Measurements from ENCODE around the gene TMEM200B. TPM values are rescaled to one million over a fixed set of nuclear protein-coding genes. Genes with fewer than 3 reads are reported as not detected.
"Not testable (repeated sequence)": the region's sequence is repeated elsewhere in the genome, so short reads cannot be mapped to it uniquely, and the experiment has no call there.

TMEM200B gene
- polyA plus RNA-seq (ENCODE audit: insufficient read length in 12 of 12) = 10 to 100 TPM in 2 of 12 donors, 1 to 10 TPM in 9, not detected in 1; 4.4 to 11.1 (median 6.7) TPM
- long read RNA-seq, donor 1, partial matches to known transcripts = 0 of 2 reads
- long read RNA-seq, donor 1, other reads (novel, unspliced or antisense) = 0 of 2 reads
- long read RNA-seq, donor 2 = 0 reads
- long read RNA-seq, donor 3 = 0 reads
- long read RNA-seq, donor 4, partial matches to known transcripts = 0 of 1 reads
- long read RNA-seq, donor 4, other reads (novel, unspliced or antisense) = 0 of 1 reads
- long read RNA-seq, donor 5, partial matches to known transcripts = 0 of 3 reads
- long read RNA-seq, donor 5, other reads (novel, unspliced or antisense) = 0 of 3 reads
- long read RNA-seq, donor 6, partial matches to known transcripts = 0 of 4 reads
- long read RNA-seq, donor 6, other reads (novel, unspliced or antisense) = 0 of 4 reads
- long read RNA-seq, donor 7, partial matches to known transcripts = 0 of 1 reads
- long read RNA-seq, donor 7, other reads (novel, unspliced or antisense) = 0 of 1 reads
- long read RNA-seq, donor 8, transcript TMEM200B-202 (2 exons, 2,501 nt) = major isoform, 5 of 5 reads
- long read RNA-seq, donor 8, partial matches to known transcripts = 0 of 5 reads
- long read RNA-seq, donor 8, other reads (novel, unspliced or antisense) = 0 of 5 reads
- long read RNA-seq, donor 9, partial matches to known transcripts = 0 of 1 reads
- long read RNA-seq, donor 9, other reads (novel, unspliced or antisense) = 0 of 1 reads
- long read RNA-seq, donor 10, partial matches to known transcripts = 0 of 1 reads
- long read RNA-seq, donor 10, other reads (novel, unspliced or antisense) = 0 of 1 reads
- long read RNA-seq, donor 11, partial matches to known transcripts = 0 of 3 reads
- long read RNA-seq, donor 11, other reads (novel, unspliced or antisense) = 0 of 3 reads

GRCh38 chr1:29123887-29124365 lies at the start of gene TMEM200B:
TSS of gene TMEM200B (minus strand) at chr1:29123903. CDS start at chr1:29121828, 2,075 bp downstream.
- no peak for DNase-seq

- no peak for DNase-seq
Measured at GRCh38 chr1:29172415-29172939, 48.8 kb upstream of the TMEM200B start.

- no peak for DNase-seq
Measured at GRCh38 chr1:29171521-29171920, 47.8 kb upstream of the TMEM200B start.

GRCh38 chr1:29171089-29171488 lies 47.4 kb upstream of the TMEM200B start:
- no peak for DNase-seq

DNA sequence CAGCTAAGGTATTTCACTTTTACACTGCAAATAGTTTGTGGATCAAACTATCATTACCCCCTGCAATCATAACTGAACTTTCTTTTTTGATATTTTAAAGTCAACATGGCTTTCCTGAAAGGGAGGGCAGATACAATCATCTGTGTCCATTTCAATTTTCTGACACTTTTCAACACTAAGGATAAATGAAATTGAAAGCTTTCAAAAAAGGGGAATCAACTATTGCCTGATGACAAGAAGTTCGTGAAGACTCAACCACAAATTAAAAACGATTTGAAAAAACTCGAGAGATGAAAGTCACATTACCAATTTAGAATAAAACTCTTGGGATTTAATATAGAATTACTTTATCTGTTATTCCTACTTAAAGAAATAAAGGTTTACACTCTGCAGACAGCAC lies 46.3 kb upstream of the TMEM200B start:
- no peak for DNase-seq

- no peak for DNase-seq
Measured at GRCh38 chr1:29167904-29168303, 44.2 kb upstream of the TMEM200B start.

- DNase-seq = no peak
Measured at GRCh38 chr1:29166291-29166878, 42.7 kb upstream of the TMEM200B start.

- no peak for DNase-seq
Measured at GRCh38 chr1:29164588-29164987, 40.9 kb upstream of the TMEM200B start.

DNA sequence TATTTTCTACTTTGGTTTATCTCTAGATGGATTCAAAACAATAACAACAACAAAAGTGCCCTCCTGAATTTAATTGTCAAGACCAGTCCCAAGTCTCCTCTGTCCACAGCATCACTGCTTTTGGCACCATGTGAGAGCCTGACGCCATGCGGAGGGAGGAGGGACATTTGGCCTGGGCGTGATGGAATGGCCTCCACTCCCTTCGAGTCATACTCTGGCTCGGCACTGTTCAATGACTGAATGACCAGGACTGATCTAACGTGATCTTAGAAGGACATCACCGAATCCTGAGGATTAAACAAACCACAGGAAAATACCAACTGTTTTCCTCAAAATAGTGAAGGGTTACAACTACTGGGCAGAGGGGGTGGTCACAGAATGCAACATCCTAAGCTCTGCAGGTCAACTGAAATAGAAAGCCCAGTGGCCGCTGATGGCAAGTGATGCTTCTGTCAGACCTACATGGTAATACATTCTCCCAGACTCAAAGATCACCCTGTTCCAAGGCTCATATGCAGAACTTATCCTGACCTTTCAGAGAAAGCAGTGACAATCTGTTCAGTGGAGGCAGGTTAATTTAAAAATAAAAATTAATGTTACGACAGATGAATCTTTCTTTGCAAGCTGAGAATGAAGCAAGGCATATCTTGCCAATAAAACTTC lies 38.9 kb upstream of the TMEM200B start:
- DNase-seq = no peak

DNA sequence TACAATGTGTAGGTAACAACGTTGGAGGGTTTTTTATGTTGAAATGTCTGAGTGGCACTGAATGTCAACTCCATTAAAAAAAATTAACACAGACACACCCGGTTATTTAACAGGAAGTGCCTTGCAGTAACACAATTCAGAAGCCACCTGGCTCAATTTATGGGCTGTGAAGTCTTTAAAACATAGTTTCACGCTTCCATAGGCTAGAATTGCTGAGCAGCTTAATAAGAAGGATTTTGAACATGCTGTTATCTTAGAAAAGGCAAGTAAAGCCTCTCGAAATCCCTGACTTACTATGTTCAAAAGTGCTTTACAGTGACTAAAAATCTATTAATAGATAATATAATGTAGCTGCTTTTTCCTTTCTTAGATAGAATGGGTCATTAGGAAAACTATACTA lies 38.3 kb upstream of the TMEM200B start:
- DNase-seq = no peak

- DNase-seq = no peak
Measured at GRCh38 chr1:29159773-29160172, 36.1 kb upstream of the TMEM200B start.

DNA sequence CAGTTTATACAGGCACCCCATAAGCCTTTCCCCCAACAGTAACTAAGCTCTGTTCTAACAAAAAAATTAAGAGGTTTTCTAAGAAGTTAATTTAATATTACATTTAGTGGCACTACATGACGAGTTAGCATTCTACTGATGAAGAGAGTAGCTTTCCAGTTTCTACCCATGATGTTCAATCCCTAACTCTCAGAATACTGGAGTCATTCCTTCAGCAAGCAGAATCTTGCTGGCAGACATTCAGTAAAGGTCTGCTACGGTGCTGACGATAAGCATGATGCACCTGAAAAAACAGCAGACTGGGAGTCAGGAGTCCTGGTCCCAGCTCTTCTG lies 33.5 kb upstream of the TMEM200B start:
- no peak for DNase-seq

GRCh38 chr1:29156543-29157268 lies 33.0 kb upstream of the TMEM200B start:
- no peak for DNase-seq

- no peak for DNase-seq
Measured at GRCh38 chr1:29152046-29152805, 28.5 kb upstream of the TMEM200B start.

GRCh38 chr1:29150346-29150745 lies 26.6 kb upstream of the TMEM200B start:
- not testable (repeated sequence) for DNase-seq

DNA sequence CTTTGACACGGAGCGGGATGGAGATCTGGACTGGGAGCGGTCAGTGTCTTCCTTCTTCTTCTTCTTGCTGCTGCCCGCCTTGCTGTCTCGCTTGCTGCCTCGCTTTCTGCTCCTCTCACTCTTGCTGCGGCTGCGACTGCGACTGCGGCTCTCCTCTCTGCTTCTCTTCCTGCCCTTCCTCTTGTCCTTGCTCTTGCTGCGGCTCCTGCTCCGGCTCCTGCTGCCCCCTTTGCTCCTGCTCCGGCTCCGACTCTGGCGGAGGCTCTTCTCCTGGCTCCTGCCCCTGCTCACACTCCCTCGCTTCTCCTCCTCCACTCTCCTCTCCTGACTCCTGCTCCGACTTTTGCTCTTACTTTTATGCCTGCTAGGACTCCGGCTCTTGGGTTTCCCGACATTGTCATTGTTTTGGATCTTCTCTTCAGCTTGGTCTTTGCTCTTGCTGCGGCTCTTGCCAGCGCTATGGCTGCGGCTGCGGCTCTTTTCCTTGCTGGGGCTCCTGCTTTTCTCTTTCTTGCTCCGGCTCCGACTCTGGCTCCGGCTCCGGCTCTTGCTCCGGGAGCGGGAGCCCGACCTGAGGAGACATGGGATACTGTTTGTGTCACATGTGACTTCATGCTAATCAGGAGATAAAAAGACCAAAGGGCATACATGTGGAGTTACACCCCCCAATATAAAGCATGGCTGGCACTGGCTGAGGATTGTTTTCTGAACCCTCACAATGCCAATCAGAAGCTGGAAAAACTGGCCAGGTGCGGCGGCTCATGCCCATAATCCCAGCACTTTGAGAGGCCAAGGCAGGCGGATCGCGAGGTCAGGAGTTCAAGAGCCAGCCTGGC lies 25.2 kb upstream of the TMEM200B start:
- DNase-seq = no peak

DNA sequence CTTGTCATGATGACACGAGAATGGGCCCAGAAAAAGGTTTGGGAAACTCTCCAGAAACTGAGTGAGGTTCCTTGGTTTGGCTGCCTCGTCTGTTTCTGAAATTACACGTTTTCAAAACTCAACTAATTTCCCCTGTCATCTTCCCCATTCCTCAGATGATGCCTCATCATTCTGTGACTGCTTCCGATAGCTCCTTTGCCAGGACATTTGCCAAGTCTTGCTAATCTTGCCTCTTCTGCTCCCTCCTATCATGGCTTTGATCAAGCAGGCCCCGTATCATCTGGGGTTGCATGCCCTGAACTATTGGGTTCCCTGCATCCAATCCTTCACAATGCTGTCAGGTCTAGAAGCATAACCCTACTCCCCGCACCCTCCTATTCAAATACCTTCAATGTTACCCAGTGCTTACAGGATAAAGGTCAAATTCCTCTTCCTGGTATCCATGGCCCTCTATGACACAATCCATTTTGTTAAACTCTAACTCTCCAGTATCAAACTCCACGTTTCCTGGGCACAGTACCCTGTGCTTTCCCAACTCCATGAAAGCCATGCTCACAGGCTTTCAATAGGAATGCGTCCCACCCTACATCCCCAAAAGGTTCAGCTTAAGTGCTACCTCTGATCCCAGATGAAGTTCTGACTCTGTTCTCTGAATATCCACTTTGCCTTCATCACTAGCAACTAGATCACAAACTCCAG lies 22.2 kb upstream of the TMEM200B start:
- no peak for DNase-seq

GRCh38 chr1:29144178-29144577 lies 20.5 kb upstream of the TMEM200B start:
- no peak for DNase-seq

Data from muscle of arm (tissue), 14 donors.